HEK293 (cell line): ENCODE measurements around the gene SBSN.

Experiments used
- CTCF ChIA-PET: fragments of 350-600 bp; formaldehyde crosslinking; extraction: SDS; loops from one replicate; lab custom pipeline; 2021; ENCODE audit warnings: antibody characterized with exemption; lab: Yijun Ruan, JAX
- POLR2A ChIA-PET: fragments of 300-600 bp; formaldehyde crosslinking; extraction: SDS; loops from one replicate; lab custom pipeline; 2020; ENCODE audit warnings: antibody characterized with exemption, inconsistent platforms; lab: Yijun Ruan, JAX
- H3K27ac ChIP-seq: fragments of 200-500 bp; sonication (Bioruptor generic); 2 replicates; pipeline ENCODE4 v1.5.1; 2014; ENCODE audit warnings: low read depth, low read length, control low read depth, inconsistent platforms; ENCODE audit errors: extremely low read depth
- H3K36me3 ChIP-seq, 2 experiments: fragments of 200-500 bp in 1 of 2; sonication (Bioruptor generic) in 1 of 2; 1 replicate in 1 of 2; 2 replicates in 1 of 2; pipeline ENCODE4 v1.5.1; 2014 to 2017; ENCODE audit warnings: inconsistent platforms in 2 of 2, low read length in 2 of 2; ENCODE audit not compliant: control insufficient read depth in 2 of 2, insufficient read depth in 1 of 2
- H3K4me1 ChIP-seq: fragments of 200-500 bp; sonication (Bioruptor generic); 2 replicates; pipeline ENCODE4 v1.5.1; 2014; ENCODE audit warnings: mild to moderate bottlenecking, low read length, inconsistent platforms; ENCODE audit not compliant: control insufficient read depth, insufficient read depth
- H3K4me3 ChIP-seq: 2 replicates; pipeline ENCODE4 v1.5.1; 2011; ENCODE audit warnings: low read depth, mild to moderate bottlenecking, control low read depth, low read length, moderate library complexity
- H3K9me3 ChIP-seq: fragments of 200-500 bp; sonication (Bioruptor generic); 2 replicates; pipeline ENCODE4 v1.5.1; 2014; ENCODE audit warnings: low read depth, low read length, inconsistent platforms; ENCODE audit not compliant: control insufficient read depth, insufficient read depth
- KLF8 ChIP-seq: fragments of 450-650 bp; formaldehyde crosslinking; IDR thresholded peaks from 2 replicates; pipeline ENCODE4 v1.5.1; 2016; ENCODE audit warnings: missing biosample characterization, missing genetic modification characterization
- MYNN ChIP-seq: fragments of 450-650 bp; formaldehyde crosslinking; IDR thresholded peaks from 2 replicates; pipeline ENCODE4 v1.5.1; 2016; ENCODE audit warnings: missing biosample characterization, missing genetic modification characterization, borderline replicate concordance
- SETDB1 ChIP-seq: IDR thresholded peaks from one replicate; pipeline ENCODE4 v1.6.1; 2017; ENCODE audit warnings: mild to moderate bottlenecking, low read length, moderate library complexity, mixed read lengths; ENCODE audit not compliant: insufficient read length
- TRIM28 ChIP-seq: IDR thresholded peaks from 2 replicates; pipeline ENCODE4 v1.6.1; 2011; ENCODE audit warnings: low read length, control low read depth, borderline replicate concordance
- ZFHX2 ChIP-seq: fragments of 450-650 bp; formaldehyde crosslinking; conservative IDR thresholded peaks from 2 replicates; pipeline ENCODE4 v1.5.1; 2016; ENCODE audit warnings: missing biosample characterization, missing genetic modification characterization
- ZFP69B ChIP-seq: fragments of 450-650 bp; formaldehyde crosslinking; IDR thresholded peaks from 2 replicates; pipeline ENCODE4 v1.5.1; 2016; ENCODE audit warnings: missing biosample characterization, missing genetic modification characterization
- ZIC2 ChIP-seq: fragments of 450-650 bp; formaldehyde crosslinking; IDR thresholded peaks from 2 replicates; pipeline ENCODE4 v1.5.1; 2016; ENCODE audit warnings: missing biosample characterization, missing genetic modification characterization
- ZNF138 ChIP-seq: fragments of 450-650 bp; formaldehyde crosslinking; IDR thresholded peaks from 2 replicates; pipeline ENCODE4 v1.5.1; 2016; ENCODE audit warnings: missing biosample characterization, missing genetic modification characterization, borderline replicate concordance
- ZNF157 ChIP-seq: fragments of 450-650 bp; formaldehyde crosslinking; IDR thresholded peaks from 2 replicates; pipeline ENCODE4 v1.5.1; 2016; ENCODE audit warnings: missing biosample characterization, missing genetic modification characterization
- ZNF2 ChIP-seq: fragments of 450-650 bp; formaldehyde crosslinking; IDR thresholded peaks from 2 replicates; pipeline ENCODE4 v1.5.1; 2016; ENCODE audit warnings: missing biosample characterization, missing genetic modification characterization
- ZNF202 ChIP-seq: fragments of 450-650 bp; formaldehyde crosslinking; IDR thresholded peaks from 2 replicates; pipeline ENCODE4 v1.5.1; 2016; ENCODE audit warnings: missing biosample characterization, missing genetic modification characterization, borderline replicate concordance
- ZNF23 ChIP-seq: fragments of 450-650 bp; formaldehyde crosslinking; IDR thresholded peaks from 2 replicates; pipeline ENCODE4 v1.5.1; 2016; ENCODE audit warnings: missing biosample characterization, missing genetic modification characterization, borderline replicate concordance
- ZNF24 ChIP-seq: fragments of 450-650 bp; formaldehyde crosslinking; IDR thresholded peaks from 2 replicates; pipeline ENCODE4 v1.5.1; 2016; ENCODE audit warnings: missing biosample characterization, missing genetic modification characterization
- ZNF324 ChIP-seq: fragments of 450-650 bp; formaldehyde crosslinking; IDR thresholded peaks from 2 replicates; pipeline ENCODE4 v1.5.1; 2016; ENCODE audit warnings: missing biosample characterization, missing genetic modification characterization
- ZNF335 ChIP-seq: fragments of 450-650 bp; formaldehyde crosslinking; conservative IDR thresholded peaks from 2 replicates; pipeline ENCODE4 v1.5.1; 2016; ENCODE audit warnings: missing biosample characterization, missing genetic modification characterization
- ZNF398 ChIP-seq: fragments of 450-650 bp; formaldehyde crosslinking; IDR thresholded peaks from 2 replicates; pipeline ENCODE4 v1.5.1; 2017; ENCODE audit warnings: missing biosample characterization, missing genetic modification characterization
- ZNF426 ChIP-seq: fragments of 450-650 bp; formaldehyde crosslinking; IDR thresholded peaks from 2 replicates; pipeline ENCODE4 v1.5.1; 2017; ENCODE audit warnings: missing biosample characterization, missing genetic modification characterization, mild to moderate bottlenecking, inconsistent platforms, moderate library complexity
- ZNF433 ChIP-seq: fragments of 450-650 bp; formaldehyde crosslinking; IDR thresholded peaks from 2 replicates; pipeline ENCODE4 v1.5.1; 2016; ENCODE audit warnings: missing biosample characterization, missing genetic modification characterization, low read depth
- ZNF521 ChIP-seq: fragments of 450-650 bp; formaldehyde crosslinking; IDR thresholded peaks from 2 replicates; pipeline ENCODE4 v1.5.1; 2017; ENCODE audit warnings: missing biosample characterization, mild to moderate bottlenecking, missing genetic modification characterization
- ZNF600 ChIP-seq: fragments of 450-650 bp; formaldehyde crosslinking; IDR thresholded peaks from 2 replicates; pipeline ENCODE4 v1.5.1; 2016; ENCODE audit warnings: missing biosample characterization, missing genetic modification characterization
- ZNF621 ChIP-seq: fragments of 450-650 bp; formaldehyde crosslinking; IDR thresholded peaks from 2 replicates; pipeline ENCODE4 v1.5.1; 2017; ENCODE audit warnings: missing biosample characterization, missing genetic modification characterization
- ZNF645 ChIP-seq: fragments of 450-650 bp; formaldehyde crosslinking; IDR thresholded peaks from 2 replicates; pipeline ENCODE4; 2016; ENCODE audit warnings: missing biosample characterization, missing genetic modification characterization
- ZNF791 ChIP-seq: fragments of 450-650 bp; formaldehyde crosslinking; IDR thresholded peaks from 2 replicates; pipeline ENCODE4 v1.5.1; 2016; ENCODE audit warnings: missing biosample characterization, missing genetic modification characterization
- ZSCAN5A ChIP-seq: fragments of 450-650 bp; formaldehyde crosslinking; IDR thresholded peaks from 2 replicates; pipeline ENCODE4 v1.5.1; 2016; ENCODE audit warnings: missing biosample characterization, missing genetic modification characterization
- ZXDB ChIP-seq: fragments of 450-650 bp; formaldehyde crosslinking; IDR thresholded peaks from 2 replicates; pipeline ENCODE4 v1.5.1; 2016; ENCODE audit warnings: missing biosample characterization, missing genetic modification characterization
- TF ChIP-seq, protein P1 (sequence below): fragments of 450-650 bp; formaldehyde crosslinking; IDR thresholded peaks from 2 replicates; pipeline ENCODE4 v1.5.1; 2016; ENCODE audit warnings: missing biosample characterization, missing genetic modification characterization
- TF ChIP-seq, protein P2 (sequence below): fragments of 450-650 bp; formaldehyde crosslinking; IDR thresholded peaks from 2 replicates; pipeline ENCODE4 v1.5.1; 2016; ENCODE audit warnings: missing biosample characterization, missing genetic modification characterization
- TF ChIP-seq, protein P3 (sequence below): fragments of 450-650 bp; formaldehyde crosslinking; IDR thresholded peaks from 2 replicates; pipeline ENCODE4 v1.5.1; 2016; ENCODE audit warnings: missing biosample characterization, missing genetic modification characterization

SBSN gene

GRCh38 chr19:35509018-35509652 lies 19.0 kb downstream of the SBSN start:
- POLR2A ChIA-PET, result interaction anchor here (0.6 to 2.2 kb wide), 13 partner anchors 9 to 242 kb away, joined by 3 to 18 read pairs (median 3); partner anchors contain the start of genes COX6B1 and SBSN
- Histone ChIP-seq H3K4me3 (peak overlapping the region; percentile 48), H3K36me3 (peaks cover 7 to 37% of the 10 kb centered on the region in 2 experiments), H3K27ac (peak overlapping the region; percentile 99), H3K9me3 (no peaks in the 10 kb centered on the region; the same call in 1 of the 2 replicates), H3K4me1 (peaks cover 15% of the 10 kb centered on the region)
- CTCF ChIA-PET, result interaction anchor here (0.6 to 9.8 kb wide), 36 partner anchors 9 to 715 kb away, joined by 3 to 176 read pairs (median 5); partner anchors contain the start of genes HAMP, HAUS5 and KRTDAP
- TF ChIP-seq ZXDB (tag by site-specific recombination) (no peak; the same call in 1 of the 2 replicates), ZNF202 (tag by site-specific recombination) (no peak), ZNF521 (tag by site-specific recombination) (no peak), ZNF398 (tag by site-specific recombination) (no peak), ZNF621 (tag by site-specific recombination) (no peak), ZNF324 (tag by site-specific recombination) (no peak), MYNN (no peak), KLF8 (tag by site-specific recombination) (no peak), ZSCAN5A (no peak), ZIC2 (no peak), ZNF645 (tag by site-specific recombination) (no peak; the same call in 1 of the 2 replicates), ZNF791 (tag by site-specific recombination) (no peak), ZNF426 (tag by site-specific recombination) (no peak), TRIM28 (no peak), ZFP69B (tag by site-specific recombination) (no peak; the same call in 1 of the 2 replicates), ZNF157 (tag by site-specific recombination) (no peak), ZNF23 (tag by site-specific recombination) (no peak), ZFHX2 (tag by site-specific recombination) (no peak), ZNF24 (tag by site-specific recombination) (no peak), ZNF433 (no peak), SETDB1 (no peak), ZNF600 (peak; percentile 92), ZNF2 (tag by site-specific recombination) (no peak), ZNF335 (peak; percentile 18), ZNF138 (tag by site-specific recombination) (no peak)
- TF ChIP-seq, protein P1, sequence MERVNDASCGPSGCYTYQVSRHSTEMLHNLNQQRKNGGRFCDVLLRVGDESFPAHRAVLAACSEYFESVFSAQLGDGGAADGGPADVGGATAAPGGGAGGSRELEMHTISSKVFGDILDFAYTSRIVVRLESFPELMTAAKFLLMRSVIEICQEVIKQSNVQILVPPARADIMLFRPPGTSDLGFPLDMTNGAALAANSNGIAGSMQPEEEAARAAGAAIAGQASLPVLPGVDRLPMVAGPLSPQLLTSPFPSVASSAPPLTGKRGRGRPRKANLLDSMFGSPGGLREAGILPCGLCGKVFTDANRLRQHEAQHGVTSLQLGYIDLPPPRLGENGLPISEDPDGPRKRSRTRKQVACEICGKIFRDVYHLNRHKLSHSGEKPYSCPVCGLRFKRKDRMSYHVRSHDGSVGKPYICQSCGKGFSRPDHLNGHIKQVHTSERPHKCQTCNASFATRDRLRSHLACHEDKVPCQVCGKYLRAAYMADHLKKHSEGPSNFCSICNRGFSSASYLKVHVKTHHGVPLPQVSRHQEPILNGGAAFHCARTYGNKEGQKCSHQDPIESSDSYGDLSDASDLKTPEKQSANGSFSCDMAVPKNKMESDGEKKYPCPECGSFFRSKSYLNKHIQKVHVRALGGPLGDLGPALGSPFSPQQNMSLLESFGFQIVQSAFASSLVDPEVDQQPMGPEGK (tag by site-specific recombination), result peak; percentile 12; the same call in 1 of the 2 replicates
- TF ChIP-seq, protein P2, sequence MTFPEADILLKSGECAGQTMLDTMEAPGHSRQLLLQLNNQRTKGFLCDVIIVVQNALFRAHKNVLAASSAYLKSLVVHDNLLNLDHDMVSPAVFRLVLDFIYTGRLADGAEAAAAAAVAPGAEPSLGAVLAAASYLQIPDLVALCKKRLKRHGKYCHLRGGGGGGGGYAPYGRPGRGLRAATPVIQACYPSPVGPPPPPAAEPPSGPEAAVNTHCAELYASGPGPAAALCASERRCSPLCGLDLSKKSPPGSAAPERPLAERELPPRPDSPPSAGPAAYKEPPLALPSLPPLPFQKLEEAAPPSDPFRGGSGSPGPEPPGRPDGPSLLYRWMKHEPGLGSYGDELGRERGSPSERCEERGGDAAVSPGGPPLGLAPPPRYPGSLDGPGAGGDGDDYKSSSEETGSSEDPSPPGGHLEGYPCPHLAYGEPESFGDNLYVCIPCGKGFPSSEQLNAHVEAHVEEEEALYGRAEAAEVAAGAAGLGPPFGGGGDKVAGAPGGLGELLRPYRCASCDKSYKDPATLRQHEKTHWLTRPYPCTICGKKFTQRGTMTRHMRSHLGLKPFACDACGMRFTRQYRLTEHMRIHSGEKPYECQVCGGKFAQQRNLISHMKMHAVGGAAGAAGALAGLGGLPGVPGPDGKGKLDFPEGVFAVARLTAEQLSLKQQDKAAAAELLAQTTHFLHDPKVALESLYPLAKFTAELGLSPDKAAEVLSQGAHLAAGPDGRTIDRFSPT, result no peak
- TF ChIP-seq, protein P3, sequence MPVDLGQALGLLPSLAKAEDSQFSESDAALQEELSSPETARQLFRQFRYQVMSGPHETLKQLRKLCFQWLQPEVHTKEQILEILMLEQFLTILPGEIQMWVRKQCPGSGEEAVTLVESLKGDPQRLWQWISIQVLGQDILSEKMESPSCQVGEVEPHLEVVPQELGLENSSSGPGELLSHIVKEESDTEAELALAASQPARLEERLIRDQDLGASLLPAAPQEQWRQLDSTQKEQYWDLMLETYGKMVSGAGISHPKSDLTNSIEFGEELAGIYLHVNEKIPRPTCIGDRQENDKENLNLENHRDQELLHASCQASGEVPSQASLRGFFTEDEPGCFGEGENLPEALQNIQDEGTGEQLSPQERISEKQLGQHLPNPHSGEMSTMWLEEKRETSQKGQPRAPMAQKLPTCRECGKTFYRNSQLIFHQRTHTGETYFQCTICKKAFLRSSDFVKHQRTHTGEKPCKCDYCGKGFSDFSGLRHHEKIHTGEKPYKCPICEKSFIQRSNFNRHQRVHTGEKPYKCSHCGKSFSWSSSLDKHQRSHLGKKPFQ (tag by site-specific recombination), result no peak
